Endothelial cell of umbilical vein (primary cell): Measurements from ENCODE around the gene PRRC2B. TPM values are rescaled to one million over a fixed set of nuclear protein-coding genes. Genes with fewer than 3 reads are reported as not detected.
A peak's percentile ranks its signal among the peaks of the same experiment; 100 is the strongest.

Experiments used
- BruUV-seq: library from RNA; stranded (reverse); fragments of 400-500 nt; replicated peaks from 2 replicates; lab custom pipeline; 2021; lab: Mats Ljungman, UMichigan
- CTCF ChIA-PET: fragments of 300-600, 350-600 bp; sonication (Branson Sonifier 250); formaldehyde crosslinking; loops from one replicate; lab custom pipeline; 2021; ENCODE audit warnings: antibody characterized with exemption, inconsistent platforms; lab: Charles Lee
- POLR2A ChIA-PET: fragments of 300-600, 350-600 bp; sonication (Branson Sonifier 250); formaldehyde crosslinking; loops from one replicate; lab custom pipeline; 2021; ENCODE audit warnings: antibody characterized with exemption, inconsistent platforms; lab: Charles Lee
- DNase-seq: peaks from one replicate; pipeline ENCODE4 v3.0.0-alpha.2; 2011; ENCODE audit warnings: low read depth, low spot score
- FAIRE-seq: peaks from 2 replicates; lab custom pipeline; 2011; peaks lifted over from hg19 to GRCh38; lab: Jason Lieb, UNC
- H2AFZ ChIP-seq: 2 replicates; pipeline ENCODE4 v1.6.0; 2012; ENCODE audit warnings: low read depth, low read length, control low read depth, inconsistent platforms
- H3K27ac ChIP-seq: 2 replicates; pipeline ENCODE4 v1.5.1; 2011; ENCODE audit warnings: low read depth, mild to moderate bottlenecking, control low read depth, low read length, moderate library complexity; ENCODE audit not compliant: insufficient read depth
- H3K27me3 ChIP-seq, 2 experiments: 2 replicates each; pipeline versions ENCODE4 v1.6.0 to v1.6.1; 2011; ENCODE audit warnings: low read length in 2 of 2, mixed read lengths in 1 of 2; ENCODE audit not compliant: control insufficient read depth in 2 of 2, insufficient read depth in 2 of 2
- H3K36me3 ChIP-seq, 2 experiments: 2 replicates in 1 of 2; 3 replicates in 1 of 2; pipeline ENCODE4 v1.5.1; 2011; ENCODE audit warnings: low read length in 2 of 2, mild to moderate bottlenecking in 1 of 2, moderate library complexity in 1 of 2; ENCODE audit not compliant: control insufficient read depth in 2 of 2, insufficient read depth in 2 of 2; ENCODE audit errors: extremely low read depth in 1 of 2
- H3K4me1 ChIP-seq: 3 replicates; pipeline ENCODE4 v1.5.1; 2011; ENCODE audit warnings: mild to moderate bottlenecking, low read length; ENCODE audit not compliant: control insufficient read depth, insufficient read depth; ENCODE audit errors: extremely low read depth
- H3K4me2 ChIP-seq: 2 replicates; pipeline ENCODE4 v1.6.1; 2011; ENCODE audit warnings: low read length, control low read depth, mixed read lengths; ENCODE audit not compliant: insufficient read depth
- H3K4me3 ChIP-seq, 3 experiments: fragments of 200-600 bp in 1 of 3; sonication (generic), shearing (Covaris generic) in 1 of 3; replicated peaks in 1 of 3; 2 replicates each; pipeline ENCODE4 v1.5.1; 2011 to 2016; ENCODE audit warnings: control low read depth in 3 of 3, low read length in 3 of 3, mild to moderate bottlenecking in 2 of 3, inconsistent platforms in 1 of 3, low read depth in 1 of 3, moderate library complexity in 1 of 3; ENCODE audit not compliant: insufficient read depth in 1 of 3
- H3K79me2 ChIP-seq: 2 replicates; pipeline ENCODE4 v1.6.0; 2012; ENCODE audit warnings: low read length, inconsistent platforms; ENCODE audit not compliant: control insufficient read depth, insufficient read depth
- H3K9ac ChIP-seq: replicated peaks from 2 replicates; pipeline ENCODE3; 2011; ENCODE audit warnings: low read length, control low read depth; ENCODE audit not compliant: insufficient read depth; ENCODE audit errors: extremely low read depth
- H3K9me1 ChIP-seq: replicated peaks from 3 replicates; pipeline ENCODE4 v1.6.0; 2011; ENCODE audit warnings: mild to moderate bottlenecking, low read length; ENCODE audit not compliant: control insufficient read depth, insufficient read depth; ENCODE audit errors: extremely low read depth
- H3K9me3 ChIP-seq: replicated peaks from 2 replicates; pipeline ENCODE4 v1.5.1; 2012; ENCODE audit warnings: low read length, inconsistent platforms; ENCODE audit not compliant: control insufficient read depth, insufficient read depth
- H4K20me1 ChIP-seq: replicated peaks from 2 replicates; pipeline ENCODE3; 2011; ENCODE audit warnings: mild to moderate bottlenecking, low read length; ENCODE audit not compliant: control insufficient read depth, insufficient read depth; ENCODE audit errors: extremely low read depth
- CTCF ChIP-seq, 2 donors: IDR thresholded peaks; 1 replicate in 1 of 2; 2 replicates in 1 of 2; pipeline ENCODE4 v1.5.1; 2011; ENCODE audit warnings: low read length in 2 of 2, mild to moderate bottlenecking in 2 of 2, moderate library complexity in 2 of 2, control low read depth in 1 of 2, inconsistent platforms in 1 of 2, low read depth in 1 of 2; ENCODE audit not compliant: insufficient read depth in 1 of 2; ENCODE audit errors: extremely low read depth in 1 of 2
- EZH2 ChIP-seq: IDR thresholded peaks from 2 replicates; pipeline ENCODE4 v1.6.1; 2012; ENCODE audit warnings: borderline replicate concordance, low read depth, mild to moderate bottlenecking, moderate library complexity, low read length, inconsistent platforms; ENCODE audit not compliant: severe bottlenecking
- FOS ChIP-seq: IDR thresholded peaks from 2 replicates; pipeline ENCODE4 v1.6.1; 2011; ENCODE audit warnings: mild to moderate bottlenecking, low read length, moderate library complexity, borderline replicate concordance; ENCODE audit not compliant: insufficient read depth
- GATA2 ChIP-seq: IDR thresholded peaks from 2 replicates; pipeline ENCODE4 v1.7.0; 2011; ENCODE audit warnings: low read depth, mild to moderate bottlenecking, moderate library complexity, mixed read lengths, low read length; ENCODE audit not compliant: insufficient read length, insufficient read depth
- JUN ChIP-seq: IDR thresholded peaks from 2 replicates; pipeline ENCODE4 v1.6.1; 2011; ENCODE audit warnings: borderline replicate concordance, low read depth; ENCODE audit not compliant: insufficient read length, insufficient read depth
- MAX ChIP-seq: IDR thresholded peaks from 2 replicates; pipeline ENCODE4 v1.6.1; 2011; ENCODE audit not compliant: insufficient read depth, insufficient read length
- POLR2AphosphoS5 ChIP-seq: IDR thresholded peaks from 2 replicates; pipeline ENCODE4 v1.6.1; 2012; ENCODE audit warnings: low read depth, mild to moderate bottlenecking, control low read depth, low read length, moderate library complexity; ENCODE audit not compliant: insufficient read depth
- dilution Hi-C: fragments of 300-500 bp; cut with MboI; formaldehyde crosslinking; loops from one replicate; pipeline ENCODE4 v1.15.0; 2019; ENCODE audit warnings: low sequenced_read_pairs; ENCODE audit not compliant: extremely low pct_ligation_motif_present
- intact Hi-C: fragments of 100-400 bp; cut with micrococcal nuclease; formaldehyde crosslinking; loops from one replicate; pipeline ENCODE4 v1.10.0; 2022
- polyA plus RNA-seq, 4 experiments: library from polyadenylated mRNA; depleted of rRNA in 3 of 4; stranded (reverse) in 3 of 4; unstranded in 1 of 4; fragments of >200 nt; gene quantifications; 2 replicates each; pipeline versions ENCODE4 v1.2.1 to v1.2.3, GENCODE V29; 2011 to 2012; ENCODE audit warnings: missing spikeins in 1 of 4
- total RNA-seq: library from RNA; stranded (reverse); gene quantifications from 2 replicates; pipeline ENCODE4 v1.2.3, GENCODE V29; 2021

PRRC2B gene
- total and polyA plus RNA-seq, 2 donors (not counting 3 experiments of a cell fraction or from before 2014, with no cell fraction given), result 35.6 to 256 TPM

DNA sequence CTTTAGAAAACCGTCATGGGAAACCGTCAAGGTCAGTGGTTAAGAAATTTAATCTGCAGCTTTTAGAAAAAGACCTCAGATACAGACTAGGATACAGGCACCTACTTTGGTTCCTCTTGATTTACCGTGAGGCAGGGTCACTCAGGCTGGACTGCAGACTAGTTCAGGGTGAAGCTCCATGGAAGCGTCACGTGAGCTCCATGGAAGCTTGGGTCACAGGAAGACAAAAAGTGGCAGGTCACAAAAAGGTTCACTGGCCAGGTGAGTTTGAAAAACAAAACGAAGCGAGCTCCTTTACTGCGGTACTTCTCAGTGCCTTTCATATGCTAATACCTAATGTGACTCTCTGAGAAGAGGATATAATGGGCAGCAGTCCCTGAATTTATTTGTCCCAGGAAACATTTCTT, 43.0 kb downstream of the PRRC2B start:
- Histone ChIP-seq H3K36me3 (peaks cover 40 to 56% of the 10 kb centered on the region in 2 experiments), H3K79me2 (peaks cover 75% of the 10 kb centered on the region)
- intact Hi-C loops, result loop anchor here (5.0 kb wide), 1 partner anchor 40 kb away; no protein-coding TSS in a partner anchor

GRCh38 chr9:131438190-131438589, 44.3 kb downstream of the PRRC2B start:
- no peaks in the 10 kb centered on the region for H3K27me3 ChIP-seq
- peaks cover 43 to 54% of the 10 kb centered on the region in 2 experiments for H3K36me3 ChIP-seq
- H3K27ac ChIP-seq, result no peak overlapping the region
- H4K20me1 ChIP-seq, result peaks cover 16% of the 10 kb centered on the region
- TF ChIP-seq JUN (no peak), FOS (no peak), EZH2 (no peak), GATA2 (no peak), CTCF (IDR thresholded peaks at IDR 0.05; ENCODE audit: extremely low read depth in 1 of 2, insufficient read depth in 1 of 2, low read depth in 1 of 2, low read length in 2 of 2) (no peak), MAX (no peak)
- dilution Hi-C loops, result no loop called here
- H3K4me3 ChIP-seq, result no peak overlapping the region
- no TSS peak for BruUV-seq
- POLR2A ChIA-PET, result no interaction called here
- H3K4me2 ChIP-seq, result no peak overlapping the region
- no peak for DNase-seq
- peaks cover 71% of the 10 kb centered on the region for H3K79me2 ChIP-seq
- H3K4me1 ChIP-seq, result peaks cover 19% of the 10 kb centered on the region
- CTCF ChIA-PET, result interaction anchor here (0.7 to 2.2 kb wide), 3 partner anchors 34 to 88 kb away, joined by 3 to 9 read pairs (median 5); no protein-coding TSS in a partner anchor
- no peaks in the 10 kb centered on the region for H3K9me1 ChIP-seq
- H2AFZ ChIP-seq, result no peak overlapping the region
- intact Hi-C loops, result loop anchor here (5.0 kb wide), 1 partner anchor 41 kb away; no protein-coding TSS in a partner anchor
- H3K9me3 ChIP-seq, result no peaks in the 10 kb centered on the region
- no peak overlapping the region for H3K9ac ChIP-seq
- FAIRE-seq, result no peak

More for the DNA sequence above, 43.0 kb downstream of the PRRC2B start:
- TF ChIP-seq POLR2AphosphoS5 (no peak), GATA2 (no peak)
- Histone ChIP-seq H4K20me1 (peaks cover 13% of the 10 kb centered on the region), H3K9me3 (no peaks in the 10 kb centered on the region), H3K4me3 (no peak overlapping the region), H2AFZ (no peak overlapping the region), H3K4me1 (peaks cover 32% of the 10 kb centered on the region), H3K4me2 (no peak overlapping the region), H3K27me3 (no peaks in the 10 kb centered on the region), H3K9me1 (no peaks in the 10 kb centered on the region), H3K27ac (peak overlapping the region; percentile 67), H3K9ac (no peak overlapping the region)
- BruUV-seq, result no TSS peak
- no peak for FAIRE-seq
- ChIA-PET POLR2A (no interaction called here), CTCF (interaction anchor here (1.1 to 2.2 kb wide), 2 partner anchors 14 to 87 kb away, joined by 3 to 9 read pairs; no protein-coding TSS in a partner anchor)
- dilution Hi-C loops, result no loop called here
- no peak for DNase-seq
